NCI-H460 (cell line): ENCODE results near the gene ZKSCAN1. TPM values are rescaled to one million over a fixed set of nuclear protein-coding genes. Genes with fewer than 3 reads are reported as not detected.
A peak's percentile ranks its signal among the peaks of the same experiment; 100 is the strongest.

Source experiments
- DNase-seq: peaks from one replicate; pipeline ENCODE4 v3.0.0-alpha.2; 2016; ENCODE audit warnings: low read depth; ENCODE audit errors: extremely low read depth
- total RNA-seq: library from RNA; depleted of rRNA; stranded (reverse); fragments of >200 nt; shearing (Covaris generic); gene quantifications from 2 replicates; pipeline ENCODE4 v1.2.3, GENCODE V29; 2014

The ZKSCAN1 gene
- total RNA-seq, 1 experiment from 2014 or later: 19.9 TPM

- no peak for DNase-seq
These were observed 18.1 kb downstream of the ZKSCAN1 start for GRCh38 chr7:100033526-100033925.

- no peak for DNase-seq
These were observed 19.6 kb downstream of the ZKSCAN1 start for GRCh38 chr7:100034871-100035510.

DNA sequence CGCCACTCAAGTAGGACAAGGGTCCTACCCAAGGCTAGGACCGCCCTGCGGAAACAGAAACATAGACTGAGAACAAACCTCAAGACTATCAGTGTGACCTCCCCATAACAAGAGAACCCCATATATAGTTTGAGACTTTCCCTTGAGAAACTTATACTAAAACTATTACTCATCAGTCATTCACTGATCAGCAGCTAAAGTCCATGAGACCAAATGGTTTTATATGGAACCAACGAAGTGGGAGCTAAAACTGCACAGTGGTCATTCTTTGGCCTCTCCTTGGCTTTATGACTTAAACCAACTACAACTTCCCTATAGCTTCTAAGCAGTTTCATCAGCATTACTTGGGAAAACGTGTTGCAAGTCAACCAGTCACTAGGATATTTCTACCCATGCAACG is 20.5 kb downstream of the ZKSCAN1 start:
- DNase-seq: no peak

DNA sequence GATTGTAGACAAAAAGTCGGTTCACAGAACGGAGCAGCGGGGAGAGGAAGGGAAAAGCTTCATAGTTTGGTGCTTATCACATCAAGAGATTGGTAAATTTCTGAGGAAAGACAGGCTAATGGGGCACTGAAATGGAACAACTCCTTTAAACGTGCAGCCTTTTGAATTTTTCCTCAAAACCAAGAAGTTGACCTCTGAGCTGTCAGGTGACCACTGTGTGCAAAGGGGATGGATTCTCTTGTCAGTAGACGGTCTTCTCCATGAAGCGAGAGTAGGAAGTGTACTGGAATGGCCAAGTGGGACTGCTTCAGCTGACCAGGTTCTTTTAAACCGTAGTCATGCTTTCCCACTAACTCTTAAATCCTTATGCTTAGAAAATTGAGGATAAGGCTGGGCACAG is 22.9 kb downstream of the ZKSCAN1 start:
- DNase-seq: no peak

GRCh38 chr7:100040575-100040974 is 25.2 kb downstream of the ZKSCAN1 start:
- DNase-seq: no peak

- DNase-seq: peak; percentile 24
These were observed 29.3 kb downstream of the ZKSCAN1 start for GRCh38 chr7:100044718-100045117.

- no peak for DNase-seq
These were observed 33.3 kb downstream of the ZKSCAN1 start for GRCh38 chr7:100048680-100049079.

GRCh38 chr7:100049441-100050291 is 34.3 kb downstream of the ZKSCAN1 start, which contains the start of gene ZSCAN21:
ZSCAN21 (plus strand) TSS chr7:100049774; CDS start chr7:100057007, 7,233 bp downstream.
- DNase-seq: peak; percentile 63

DNA sequence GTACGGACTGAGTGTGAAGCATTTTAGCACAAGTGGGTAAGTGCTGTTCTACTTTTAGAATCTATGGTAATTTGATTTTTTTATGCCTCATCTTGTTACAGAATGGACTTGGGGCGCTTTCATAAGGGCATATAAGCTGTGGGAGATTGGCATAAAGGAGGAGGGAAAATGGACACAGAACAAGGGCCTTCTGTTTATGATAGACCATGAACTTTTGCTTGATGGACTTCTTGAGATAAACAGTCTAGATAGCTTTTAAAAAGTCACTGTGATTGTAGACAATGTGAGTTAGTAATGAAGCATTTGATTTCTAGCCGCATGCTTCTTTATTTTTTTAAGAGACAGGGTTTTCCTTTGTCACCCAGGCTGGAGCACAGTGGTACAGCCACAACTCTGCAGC is 36.2 kb downstream of the ZKSCAN1 start:
- DNase-seq: no peak

GRCh38 chr7:100053215-100053614 is 37.8 kb downstream of the ZKSCAN1 start:
- peak; percentile 78 for DNase-seq

- DNase-seq: no peak
These were observed 41.6 kb downstream of the ZKSCAN1 start for GRCh38 chr7:100057006-100057405.

DNA sequence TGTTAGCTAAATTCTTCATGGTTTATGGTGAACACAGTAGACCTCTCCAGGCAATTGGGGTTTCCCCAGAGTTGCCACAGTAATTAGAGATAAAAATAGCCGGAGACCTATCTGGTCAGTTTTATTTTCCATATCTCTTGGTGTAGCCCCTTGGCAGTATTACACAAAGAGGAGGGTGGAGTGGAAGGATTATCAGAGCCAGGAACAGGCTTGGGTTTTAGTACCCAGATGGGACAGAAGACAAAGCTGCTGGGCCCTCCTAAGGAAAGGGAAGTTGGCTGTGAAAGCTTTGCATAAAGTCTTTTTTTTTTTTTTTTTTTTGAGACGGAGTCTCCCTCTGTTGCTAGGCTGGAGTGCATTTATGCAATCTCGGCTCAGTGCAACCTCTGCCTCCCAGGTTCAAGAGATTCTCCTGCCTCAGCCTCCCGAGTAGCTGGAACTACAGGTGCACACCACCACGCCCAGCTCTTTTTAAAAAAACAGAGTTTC is 43.9 kb downstream of the ZKSCAN1 start:
- DNase-seq: no peak

DNA sequence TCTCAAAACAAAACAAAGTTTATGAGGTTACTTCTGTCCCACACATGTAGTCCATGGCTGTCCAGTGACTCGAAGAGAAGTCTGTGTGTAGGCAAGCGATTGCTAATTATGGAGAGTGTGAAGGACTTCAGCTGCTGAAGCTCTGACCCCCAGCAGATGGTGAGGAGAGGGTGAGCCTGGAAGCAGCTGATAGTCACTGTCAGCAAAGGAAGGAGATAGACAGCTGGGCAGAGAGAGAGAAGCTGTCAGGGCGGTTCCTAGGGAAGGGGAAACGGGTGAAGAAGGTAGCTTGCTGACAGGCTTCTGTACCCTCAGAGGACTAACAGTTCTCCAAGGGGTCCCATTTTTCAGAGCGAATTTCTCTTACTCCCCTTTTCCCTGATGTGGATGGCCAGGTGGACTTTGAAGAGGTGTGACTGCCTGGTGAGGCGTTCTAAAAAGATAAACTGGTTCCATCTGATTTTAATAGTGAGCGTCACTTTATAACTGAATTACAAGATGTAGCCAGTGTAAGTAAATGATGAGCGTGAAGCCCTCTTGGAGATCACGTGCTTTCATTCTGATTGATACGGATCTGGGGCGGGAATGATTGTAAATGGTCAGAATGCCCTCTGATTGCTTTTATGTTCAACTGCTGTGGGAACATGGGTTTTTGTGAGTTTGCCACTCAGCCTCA is 46.3 kb downstream of the ZKSCAN1 start:
- no peak for DNase-seq

GRCh38 chr7:100063376-100063775 is 48.0 kb downstream of the ZKSCAN1 start:
- DNase-seq: no peak

DNA sequence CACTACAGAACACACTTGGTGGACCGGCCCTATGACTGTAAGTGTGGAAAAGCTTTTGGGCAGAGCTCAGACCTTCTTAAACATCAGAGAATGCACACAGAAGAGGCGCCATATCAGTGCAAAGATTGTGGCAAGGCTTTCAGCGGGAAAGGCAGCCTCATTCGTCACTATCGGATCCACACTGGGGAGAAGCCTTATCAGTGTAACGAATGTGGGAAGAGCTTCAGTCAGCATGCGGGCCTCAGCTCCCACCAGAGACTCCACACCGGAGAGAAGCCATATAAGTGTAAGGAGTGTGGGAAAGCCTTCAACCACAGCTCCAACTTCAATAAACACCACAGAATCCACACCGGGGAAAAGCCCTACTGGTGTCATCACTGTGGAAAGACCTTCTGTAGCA is 48.8 kb downstream of the ZKSCAN1 start:
- DNase-seq: no peak

DNA sequence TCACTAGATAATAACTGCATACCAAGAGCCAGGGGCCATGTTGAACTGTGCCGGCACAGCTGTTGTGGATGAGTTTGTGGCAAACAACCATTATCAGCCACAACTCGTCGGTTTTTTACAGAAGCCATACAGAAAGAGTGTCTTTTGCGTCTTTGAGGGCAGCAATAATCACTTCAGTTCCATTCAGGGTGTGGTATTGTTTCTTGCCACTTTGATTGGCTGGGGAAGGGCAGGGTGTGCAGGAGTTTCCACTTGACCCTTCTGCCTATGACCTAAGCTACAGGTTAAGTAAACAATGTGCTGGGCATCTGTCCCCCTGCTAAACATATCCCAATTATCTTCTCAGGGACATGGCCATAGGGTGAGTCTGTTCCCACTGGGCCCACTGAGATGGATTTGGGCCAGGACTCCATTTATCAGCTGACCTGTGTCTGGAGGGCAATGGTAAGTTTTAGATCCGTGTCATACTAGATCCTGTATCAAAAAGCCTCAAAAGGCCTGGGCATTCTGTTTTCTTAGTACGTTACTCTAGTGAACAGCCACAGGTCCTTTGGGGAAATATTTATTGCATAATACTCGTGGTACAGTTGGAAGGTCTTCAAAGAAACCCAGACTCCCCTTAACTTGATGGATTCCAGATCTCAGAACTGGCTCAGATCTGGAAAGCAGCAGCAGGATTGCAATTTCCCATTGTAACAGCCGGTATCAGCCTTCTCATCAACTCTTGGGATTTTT is 50.2 kb downstream of the ZKSCAN1 start:
- DNase-seq: no peak

DNA sequence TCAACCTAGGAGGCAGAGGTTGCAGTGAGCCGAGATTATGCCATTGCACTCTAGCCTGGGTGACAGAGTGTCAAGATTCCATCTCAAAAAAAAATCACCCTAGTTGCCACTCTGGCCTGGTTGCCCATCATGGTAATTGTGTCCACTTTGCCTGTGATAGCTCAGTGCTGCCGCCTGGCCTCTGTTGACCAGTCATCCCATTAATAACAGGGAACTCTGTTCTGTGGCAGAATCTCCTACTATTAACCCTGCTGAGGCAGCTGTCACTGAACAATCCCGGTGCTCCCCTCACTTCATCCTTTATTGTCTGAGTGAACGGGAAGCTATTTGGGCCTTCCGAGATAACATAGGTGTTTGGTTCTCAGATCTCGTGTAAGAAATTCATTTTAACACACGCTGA is 51.6 kb downstream of the ZKSCAN1 start:
- DNase-seq: no peak

DNA sequence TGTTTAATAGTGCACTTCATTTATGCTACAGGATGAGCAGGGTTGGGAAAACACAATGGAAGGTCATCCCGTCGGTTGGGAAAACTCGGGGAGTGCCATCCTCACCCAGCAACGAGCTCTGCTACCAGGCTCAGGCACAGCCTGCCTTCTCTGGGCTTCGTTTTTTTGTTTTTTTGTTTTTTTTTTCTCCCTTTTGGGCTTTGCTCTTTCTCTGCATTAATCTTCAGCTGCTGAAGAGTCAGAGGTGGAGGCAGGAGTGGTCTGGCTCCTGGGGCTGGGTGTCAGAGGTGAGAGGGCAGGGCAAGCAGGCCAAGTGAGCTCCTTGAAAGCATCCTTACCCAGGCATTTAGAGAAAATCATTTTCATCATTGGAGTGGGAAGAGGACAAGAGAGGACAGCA is 54.6 kb downstream of the ZKSCAN1 start:
- DNase-seq: no peak

- no peak for DNase-seq
These were observed 55.8 kb downstream of the ZKSCAN1 start for GRCh38 chr7:100071018-100071723.

DNA sequence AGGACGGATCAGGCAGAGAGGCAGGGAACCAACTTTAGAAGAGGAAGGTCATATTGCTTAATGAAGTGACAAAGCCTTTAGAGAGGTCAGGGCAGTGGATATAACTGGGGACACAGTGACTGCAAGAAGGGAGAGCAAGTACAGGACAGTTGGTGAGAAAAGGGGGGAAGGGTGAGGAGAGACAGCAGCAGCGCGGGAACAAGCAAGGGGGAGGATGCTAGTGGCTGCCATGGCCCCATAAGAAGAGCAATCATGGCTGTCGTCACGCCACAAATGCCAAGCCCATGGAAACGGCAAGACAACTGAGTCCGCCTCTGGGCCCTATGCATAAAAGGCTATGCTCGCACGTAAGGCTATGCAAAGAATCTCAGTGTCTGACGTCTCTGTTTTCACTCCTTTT is 57.1 kb downstream of the ZKSCAN1 start:
- DNase-seq: no peak
